HG02642 (cell line): ENCODE measurements around the gene PTPRR.
A peak's percentile ranks its signal among the peaks of the same experiment; 100 is the strongest.

Experiments used
- ATAC-seq: cut with Tn5 transposase; IDR thresholded peaks from one replicate; pipeline ENCODE4 v1.9.1; 2021; ENCODE audit warnings: mild to moderate bottlenecking; ENCODE audit not compliant: unreplicated experiment, poor library complexity

Gene PTPRR

GRCh38 chr12:70721216-70721615 lies 199.3 kb downstream of the PTPRR start:
- no peak for ATAC-seq

- ATAC-seq = peak; percentile 74
These were observed 200.7 kb downstream of the PTPRR start for GRCh38 chr12:70719672-70720420.

GRCh38 chr12:70719071-70719470 lies 201.5 kb downstream of the PTPRR start:
- no peak for ATAC-seq

- ATAC-seq = no peak
These were observed 208.7 kb downstream of the PTPRR start for GRCh38 chr12:70711831-70712230.

GRCh38 chr12:70709022-70709421 lies 211.5 kb downstream of the PTPRR start:
- no peak for ATAC-seq

- no peak for ATAC-seq
These were observed 213.9 kb downstream of the PTPRR start for GRCh38 chr12:70706611-70707010.

- no peak for ATAC-seq
These were observed 222.2 kb downstream of the PTPRR start for GRCh38 chr12:70698345-70698744.

GRCh38 chr12:70695361-70696023 lies 225.0 kb downstream of the PTPRR start:
- ATAC-seq = no peak

GRCh38 chr12:70692681-70693288 lies 227.8 kb downstream of the PTPRR start:
- no peak for ATAC-seq

- ATAC-seq = no peak
These were observed 229.4 kb downstream of the PTPRR start for GRCh38 chr12:70691018-70691672.

GRCh38 chr12:70686907-70687306 lies 233.6 kb downstream of the PTPRR start:
- no peak for ATAC-seq

GRCh38 chr12:70686299-70686698 lies 234.2 kb downstream of the PTPRR start:
- ATAC-seq = no peak

- no peak for ATAC-seq
These were observed 236.6 kb downstream of the PTPRR start for GRCh38 chr12:70683976-70684375.

- no peak for ATAC-seq
These were observed 248.8 kb downstream of the PTPRR start for GRCh38 chr12:70671698-70672097.

- ATAC-seq = no peak
These were observed 249.6 kb downstream of the PTPRR start for GRCh38 chr12:70670948-70671347.

- ATAC-seq = no peak
These were observed 253.3 kb downstream of the PTPRR start for GRCh38 chr12:70667253-70667652.

GRCh38 chr12:70666364-70666763 lies 254.2 kb downstream of the PTPRR start:
- no peak for ATAC-seq

- no peak for ATAC-seq
These were observed 256.1 kb downstream of the PTPRR start for GRCh38 chr12:70664465-70664881.

GRCh38 chr12:70663838-70664237 lies 256.7 kb downstream of the PTPRR start:
- no peak for ATAC-seq

- no peak for ATAC-seq
These were observed 258.9 kb downstream of the PTPRR start for GRCh38 chr12:70661466-70662161.
